ENCODE measurements around the gene OR1N2. TPM values are rescaled to one million over a fixed set of nuclear protein-coding genes. Genes with fewer than 3 reads are reported as not detected.

OR1N2 gene
- total RNA-seq, 2 donors from 2014 or later, result not detected

- no peaks in the 10 kb centered on the region for H3K4me1 ChIP-seq
- H3K36me3 ChIP-seq, result no peaks in the 10 kb centered on the region
- H3K27ac ChIP-seq, result no peak overlapping the region
- TF ChIP-seq, protein P1, sequence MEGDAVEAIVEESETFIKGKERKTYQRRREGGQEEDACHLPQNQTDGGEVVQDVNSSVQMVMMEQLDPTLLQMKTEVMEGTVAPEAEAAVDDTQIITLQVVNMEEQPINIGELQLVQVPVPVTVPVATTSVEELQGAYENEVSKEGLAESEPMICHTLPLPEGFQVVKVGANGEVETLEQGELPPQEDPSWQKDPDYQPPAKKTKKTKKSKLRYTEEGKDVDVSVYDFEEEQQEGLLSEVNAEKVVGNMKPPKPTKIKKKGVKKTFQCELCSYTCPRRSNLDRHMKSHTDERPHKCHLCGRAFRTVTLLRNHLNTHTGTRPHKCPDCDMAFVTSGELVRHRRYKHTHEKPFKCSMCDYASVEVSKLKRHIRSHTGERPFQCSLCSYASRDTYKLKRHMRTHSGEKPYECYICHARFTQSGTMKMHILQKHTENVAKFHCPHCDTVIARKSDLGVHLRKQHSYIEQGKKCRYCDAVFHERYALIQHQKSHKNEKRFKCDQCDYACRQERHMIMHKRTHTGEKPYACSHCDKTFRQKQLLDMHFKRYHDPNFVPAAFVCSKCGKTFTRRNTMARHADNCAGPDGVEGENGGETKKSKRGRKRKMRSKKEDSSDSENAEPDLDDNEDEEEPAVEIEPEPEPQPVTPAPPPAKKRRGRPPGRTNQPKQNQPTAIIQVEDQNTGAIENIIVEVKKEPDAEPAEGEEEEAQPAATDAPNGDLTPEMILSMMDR (IDR thresholded peaks at IDR 0.05), result no peak
- H3K9ac ChIP-seq (ENCODE audit: low read depth in 2 of 2, low read length in 2 of 2), result no peak overlapping the region
- H3K9me3 ChIP-seq, result no peaks in the 10 kb centered on the region
- no peaks in the 10 kb centered on the region for H3K27me3 ChIP-seq
- intact Hi-C loops (cut with DNase I), result no loop called here
- DNase-seq, result no peak
- H3K4me3 ChIP-seq, result no peak overlapping the region
Observed at GRCh38 chr9:122546196-122546595, 6.7 kb upstream of the OR1N2 start.

- no peak overlapping the region for H3K4me3 ChIP-seq
- H3K9ac ChIP-seq (ENCODE audit: low read depth in 2 of 2, low read length in 2 of 2), result no peak overlapping the region
- TF ChIP-seq, protein P1 (IDR thresholded peaks at IDR 0.05), result no peak
- no peaks in the 10 kb centered on the region for H3K27me3 ChIP-seq
- no peaks in the 10 kb centered on the region for H3K4me1 ChIP-seq
- no peak for DNase-seq
- H3K36me3 ChIP-seq, result no peaks in the 10 kb centered on the region
- intact Hi-C loops (cut with DNase I), result no loop called here
- no peak overlapping the region for H3K27ac ChIP-seq
- H3K9me3 ChIP-seq, result no peaks in the 10 kb centered on the region
Observed at GRCh38 chr9:122551371-122551770, 1.5 kb upstream of the OR1N2 start.

GRCh38 chr9:122561446-122561845 is 8.5 kb downstream of the OR1N2 start:
- Histone ChIP-seq H3K27me3 (no peaks in the 10 kb centered on the region), H3K4me3 (no peak overlapping the region), H3K9ac (ENCODE audit: low read depth in 2 of 2, low read length in 2 of 2) (no peak overlapping the region), H3K9me3 (no peaks in the 10 kb centered on the region), H3K4me1 (no peaks in the 10 kb centered on the region), H3K27ac (no peak overlapping the region), H3K36me3 (no peaks in the 10 kb centered on the region)
- intact Hi-C loops (cut with DNase I), result no loop called here
- TF ChIP-seq, protein P1 (IDR thresholded peaks at IDR 0.05), result no peak
- no peak for DNase-seq

DNA sequence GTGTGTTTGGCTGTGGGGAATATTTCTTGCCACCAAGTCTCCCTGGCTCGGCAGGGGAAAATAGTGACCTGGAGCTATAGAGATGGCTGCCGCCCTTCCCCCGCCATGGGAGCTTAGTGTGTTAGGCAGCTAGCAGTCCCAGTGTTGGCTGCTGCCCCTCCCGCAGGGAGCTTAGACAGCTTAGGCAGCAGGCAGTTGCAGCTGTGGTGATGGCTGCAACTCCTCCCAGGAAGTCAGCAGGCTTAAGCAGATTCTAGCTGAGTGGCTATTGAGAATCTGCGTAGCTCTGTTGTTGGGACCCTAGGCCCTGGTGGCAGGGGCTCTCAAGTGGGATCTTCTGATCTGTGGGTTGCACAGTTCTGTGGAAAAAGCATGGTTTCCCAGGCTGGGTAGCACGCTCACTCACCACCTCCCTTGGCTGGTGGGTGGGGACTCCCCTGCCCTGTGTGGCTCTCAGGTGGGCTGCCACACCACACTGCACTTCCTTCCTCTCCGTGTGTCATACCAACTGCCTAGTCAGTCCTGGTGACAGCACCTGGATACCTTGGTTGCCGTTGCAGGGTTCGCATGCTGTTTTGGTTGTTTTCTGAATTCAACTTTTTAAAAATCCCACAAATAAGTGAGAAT is 9.3 kb downstream of the OR1N2 start:
- Histone ChIP-seq H3K27ac (no peak overlapping the region), H3K36me3 (no peaks in the 10 kb centered on the region), H3K9ac (ENCODE audit: low read depth in 2 of 2, low read length in 2 of 2) (no peak overlapping the region), H3K4me1 (no peaks in the 10 kb centered on the region), H3K9me3 (no peaks in the 10 kb centered on the region), H3K4me3 (no peak overlapping the region), H3K27me3 (no peaks in the 10 kb centered on the region)
- no peak for DNase-seq
- intact Hi-C loops (cut with DNase I), result no loop called here
- TF ChIP-seq, protein P1 (IDR thresholded peaks at IDR 0.05), result no peak

GRCh38 chr9:122567901-122568300 is 15.0 kb downstream of the OR1N2 start:
- intact Hi-C loops (cut with DNase I), result no loop called here

More at GRCh38 chr9:122567901-122568300, 15.0 kb downstream of the OR1N2 start:
- H3K27ac ChIP-seq, result no peak overlapping the region
- no peaks in the 10 kb centered on the region for H3K27me3 ChIP-seq
- no peak for DNase-seq
- no peaks in the 10 kb centered on the region for H3K4me1 ChIP-seq
- no peak overlapping the region for H3K9ac ChIP-seq (ENCODE audit: low read depth in 2 of 2, low read length in 2 of 2)
- no peaks in the 10 kb centered on the region for H3K36me3 ChIP-seq
- TF ChIP-seq, protein P1 (IDR thresholded peaks at IDR 0.05), result no peak
- no peak overlapping the region for H3K4me3 ChIP-seq
- H3K9me3 ChIP-seq, result no peaks in the 10 kb centered on the region
